Measurements from ENCODE around the gene AIF1L.
"Not testable (repeated sequence)": the region's sequence is repeated elsewhere in the genome, so short reads cannot be mapped to it uniquely, and the experiment has no call there.

AIF1L gene

GRCh38 chr9:131107760-131108159, 11.4 kb downstream of the AIF1L start:
- TF ChIP-seq CTCF (IDR thresholded peaks at IDR 0.05; ENCODE audit: insufficient read depth, low read depth, low read length, missing control alignments), result no peak
- no peak overlapping the region for H3K4me3 ChIP-seq (ENCODE audit: low read length)
- no peak for DNase-seq (ENCODE audit: low read depth)

DNA sequence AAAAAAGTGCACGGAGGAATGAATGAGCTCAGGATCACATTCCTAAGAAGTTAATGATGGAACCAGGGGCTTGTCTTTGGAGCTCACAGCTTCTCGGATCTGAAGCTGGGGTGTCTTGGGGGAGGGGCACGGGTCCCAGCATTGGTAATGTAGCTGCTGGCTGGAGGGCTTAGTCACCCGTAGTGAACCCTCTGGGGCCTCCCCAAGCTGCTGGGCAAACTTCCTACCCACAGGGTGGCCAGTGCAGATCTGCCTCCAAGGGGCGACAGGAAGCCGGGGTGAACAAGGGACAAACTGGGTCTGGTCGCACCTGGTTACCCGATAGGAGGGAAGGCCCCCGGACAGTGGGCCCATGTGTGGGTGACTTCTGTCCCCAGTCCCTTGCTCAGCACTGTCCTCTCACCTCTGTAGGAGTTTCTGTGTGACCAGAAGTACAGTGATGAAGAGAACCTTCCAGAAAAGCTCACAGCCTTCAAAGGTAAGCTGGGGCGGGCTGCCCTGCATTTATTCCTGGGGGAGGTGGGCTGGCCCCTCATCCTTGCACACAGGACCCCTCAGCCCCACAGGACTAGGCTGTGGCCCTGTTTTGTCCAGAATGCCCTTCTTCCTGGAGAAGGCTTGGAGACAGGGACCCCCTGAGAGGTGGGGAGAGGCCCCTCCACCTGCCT, 15.0 kb downstream of the AIF1L start:
- H3K4me3 ChIP-seq (ENCODE audit: low read length), result no peak overlapping the region
- TF ChIP-seq CTCF (IDR thresholded peaks at IDR 0.05; ENCODE audit: insufficient read depth, low read depth, low read length, missing control alignments), result no peak
- no peak for DNase-seq (ENCODE audit: low read depth)

DNA sequence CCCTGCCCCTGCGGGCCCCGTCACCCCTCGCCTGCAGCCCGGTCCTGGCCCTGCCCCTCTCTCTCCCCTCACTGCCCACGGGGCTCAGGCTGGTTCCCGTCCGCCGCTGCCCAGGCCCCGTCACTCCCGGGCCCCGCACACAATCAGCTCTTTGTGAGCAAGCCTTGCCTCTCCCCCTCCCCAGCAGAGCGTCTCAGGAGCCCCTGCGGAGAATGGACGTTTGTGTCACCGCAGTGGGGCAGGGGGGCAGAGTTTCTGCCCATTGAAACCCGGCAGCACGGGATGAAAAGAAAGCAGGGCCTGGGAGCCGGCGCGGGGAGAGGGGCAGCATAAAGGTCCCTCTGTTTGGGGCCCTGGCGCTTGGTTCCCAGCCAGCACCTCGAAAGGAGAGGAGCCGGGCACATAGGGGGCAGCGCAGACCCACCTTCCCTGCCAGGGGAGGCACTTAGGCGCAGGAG, 15.6 kb downstream of the AIF1L start:
- TF ChIP-seq CTCF (IDR thresholded peaks at IDR 0.05; ENCODE audit: insufficient read depth, low read depth, low read length, missing control alignments), result no peak
- no peak overlapping the region for H3K4me3 ChIP-seq (ENCODE audit: low read length)
- DNase-seq (ENCODE audit: low read depth), result no peak

DNA sequence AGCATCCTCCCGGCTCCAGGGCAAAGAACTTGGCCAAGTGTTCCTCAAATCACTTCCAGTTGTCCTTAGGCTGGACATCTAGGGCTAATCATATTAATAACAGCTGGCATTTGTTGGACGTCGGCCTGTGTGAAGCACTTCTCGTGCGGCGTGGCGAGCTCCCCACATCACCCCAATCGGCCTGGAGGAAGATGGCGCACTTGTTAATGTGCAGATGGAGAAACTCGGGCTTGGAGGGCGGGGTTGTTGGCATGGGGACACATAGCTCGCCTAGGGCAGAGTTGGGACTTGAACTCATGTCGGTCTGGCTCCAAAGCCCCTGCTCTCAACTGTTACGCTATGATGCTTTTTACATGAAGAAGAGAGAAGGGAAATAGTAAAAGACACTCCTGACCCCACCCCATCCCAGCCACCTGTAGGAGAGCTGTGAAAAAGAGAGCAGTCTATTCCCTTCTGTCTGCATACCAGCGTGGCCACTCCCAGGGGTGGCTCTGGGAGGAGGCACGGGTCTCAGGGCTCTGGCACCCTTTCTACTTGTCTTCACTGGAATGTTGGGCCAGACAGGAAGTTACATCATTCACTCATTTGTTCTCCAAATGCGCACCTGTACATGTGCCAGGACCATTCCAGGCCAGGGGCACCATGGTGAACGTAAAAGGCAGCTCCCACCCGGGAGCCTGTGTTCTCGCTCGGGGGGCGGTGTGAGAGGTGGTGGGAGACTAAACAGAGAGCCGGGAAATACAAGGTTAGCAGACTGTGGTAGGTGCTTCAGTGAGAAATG, 16.2 kb downstream of the AIF1L start:
- H3K4me3 ChIP-seq (ENCODE audit: low read length), result no peak overlapping the region
- TF ChIP-seq CTCF (IDR thresholded peaks at IDR 0.05; ENCODE audit: insufficient read depth, low read depth, low read length, missing control alignments), result no peak
- DNase-seq (ENCODE audit: low read depth), result peak; percentile 68

GRCh38 chr9:131113655-131114054, 17.3 kb downstream of the AIF1L start:
- TF ChIP-seq CTCF (IDR thresholded peaks at IDR 0.05; ENCODE audit: insufficient read depth, low read depth, low read length, missing control alignments), result no peak
- DNase-seq (ENCODE audit: low read depth), result peak; percentile 31

GRCh38 chr9:131114084-131114535, 17.8 kb downstream of the AIF1L start:
- DNase-seq (ENCODE audit: low read depth), result no peak
- H3K4me3 ChIP-seq (ENCODE audit: low read length), result no peak overlapping the region
- no peak for TF ChIP-seq CTCF (IDR thresholded peaks at IDR 0.05; ENCODE audit: insufficient read depth, low read depth, low read length, missing control alignments)

More at GRCh38 chr9:131113655-131114054, 17.3 kb downstream of the AIF1L start:
- no peak overlapping the region for H3K4me3 ChIP-seq (ENCODE audit: low read length)

DNA sequence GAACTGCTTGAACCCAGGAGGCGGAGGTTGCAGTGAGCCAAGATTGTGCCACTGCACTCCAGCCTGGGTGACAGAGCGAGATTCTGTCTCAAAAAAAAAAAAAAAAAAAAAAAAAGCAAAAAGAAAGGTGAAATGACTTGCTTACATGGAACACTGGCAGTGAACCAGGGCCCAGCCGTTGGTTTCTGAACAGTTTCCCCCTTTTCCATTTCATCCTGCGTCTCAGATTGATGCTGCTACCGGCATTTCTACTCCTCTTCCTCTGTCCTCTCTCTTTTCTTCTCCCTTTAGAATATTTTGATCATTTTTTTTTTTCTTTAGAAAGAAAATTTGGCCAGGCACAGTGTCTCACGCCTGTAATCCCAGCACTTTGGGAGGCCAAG, 19.0 kb downstream of the AIF1L start:
- not testable (repeated sequence) for DNase-seq (ENCODE audit: low read depth)

More for the DNA sequence above, 19.0 kb downstream of the AIF1L start:
- H3K4me3 ChIP-seq (ENCODE audit: low read length), result not testable (repeated sequence)

All from epithelial cell of esophagus (primary cell).